ENCODE measurements around the gene MAOA.

The MAOA gene

DNA sequence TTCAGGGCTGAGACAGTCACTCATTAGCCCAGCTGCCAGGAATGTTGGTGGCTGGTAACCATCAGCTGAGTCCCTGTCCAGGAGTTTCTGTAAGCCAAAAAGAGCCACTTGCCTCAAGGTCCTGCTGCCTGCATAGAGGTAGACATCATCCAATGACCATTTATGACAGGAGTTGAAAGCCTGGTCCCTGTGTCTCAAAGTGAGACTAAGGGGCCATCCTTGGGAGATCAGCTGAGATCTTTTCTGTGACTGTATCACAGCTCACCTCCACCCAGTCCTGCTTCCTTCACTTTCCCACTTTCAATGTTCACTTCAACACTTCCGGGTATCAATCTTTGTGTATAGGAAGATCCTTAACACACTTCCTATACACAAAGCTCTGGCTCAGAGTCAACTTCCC is 28.4 kb upstream of the MAOA start:
- Histone ChIP-seq H3K4me3 (ENCODE audit: low read depth, low read length) (no peak overlapping the region), H3K27ac (no peak overlapping the region), H3K9me3 (ENCODE audit: severe bottlenecking) (no peaks in the 10 kb centered on the region), H3K36me3 (no peaks in the 10 kb centered on the region), H3K27me3 (ENCODE audit: insufficient read depth, low read depth, severe bottlenecking) (no peaks in the 10 kb centered on the region)
- DNase-seq, result no peak
- TF ChIP-seq, protein P1, sequence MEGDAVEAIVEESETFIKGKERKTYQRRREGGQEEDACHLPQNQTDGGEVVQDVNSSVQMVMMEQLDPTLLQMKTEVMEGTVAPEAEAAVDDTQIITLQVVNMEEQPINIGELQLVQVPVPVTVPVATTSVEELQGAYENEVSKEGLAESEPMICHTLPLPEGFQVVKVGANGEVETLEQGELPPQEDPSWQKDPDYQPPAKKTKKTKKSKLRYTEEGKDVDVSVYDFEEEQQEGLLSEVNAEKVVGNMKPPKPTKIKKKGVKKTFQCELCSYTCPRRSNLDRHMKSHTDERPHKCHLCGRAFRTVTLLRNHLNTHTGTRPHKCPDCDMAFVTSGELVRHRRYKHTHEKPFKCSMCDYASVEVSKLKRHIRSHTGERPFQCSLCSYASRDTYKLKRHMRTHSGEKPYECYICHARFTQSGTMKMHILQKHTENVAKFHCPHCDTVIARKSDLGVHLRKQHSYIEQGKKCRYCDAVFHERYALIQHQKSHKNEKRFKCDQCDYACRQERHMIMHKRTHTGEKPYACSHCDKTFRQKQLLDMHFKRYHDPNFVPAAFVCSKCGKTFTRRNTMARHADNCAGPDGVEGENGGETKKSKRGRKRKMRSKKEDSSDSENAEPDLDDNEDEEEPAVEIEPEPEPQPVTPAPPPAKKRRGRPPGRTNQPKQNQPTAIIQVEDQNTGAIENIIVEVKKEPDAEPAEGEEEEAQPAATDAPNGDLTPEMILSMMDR (IDR thresholded peaks at IDR 0.05; ENCODE audit: low read depth, low read length), result no peak

DNA sequence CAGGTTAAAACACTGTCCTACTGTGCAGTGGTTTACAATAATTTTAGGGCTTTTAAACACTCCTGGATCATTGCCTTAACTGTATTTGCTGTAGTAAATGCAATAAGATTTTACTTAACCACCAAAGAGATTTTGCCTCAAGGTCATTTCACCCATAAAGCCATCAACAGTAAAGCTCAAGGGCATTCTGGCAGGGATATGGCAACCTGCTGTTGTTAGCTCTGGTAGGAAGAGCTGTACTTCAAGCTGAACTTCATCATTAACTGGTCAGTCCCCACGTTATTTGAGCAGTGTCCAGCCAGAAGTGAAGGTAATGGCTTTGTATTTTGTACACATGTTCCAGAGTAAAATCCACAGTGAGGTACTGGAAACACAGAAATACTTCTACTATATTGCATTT is 26.9 kb upstream of the MAOA start:
- Histone ChIP-seq H3K4me3 (ENCODE audit: low read depth, low read length) (no peak overlapping the region), H3K27ac (no peak overlapping the region), H3K36me3 (no peaks in the 10 kb centered on the region), H3K27me3 (ENCODE audit: insufficient read depth, low read depth, severe bottlenecking) (no peaks in the 10 kb centered on the region), H3K9me3 (ENCODE audit: severe bottlenecking) (no peaks in the 10 kb centered on the region)
- TF ChIP-seq, protein P1 (IDR thresholded peaks at IDR 0.05; ENCODE audit: low read depth, low read length), result no peak
- no peak for DNase-seq

DNA sequence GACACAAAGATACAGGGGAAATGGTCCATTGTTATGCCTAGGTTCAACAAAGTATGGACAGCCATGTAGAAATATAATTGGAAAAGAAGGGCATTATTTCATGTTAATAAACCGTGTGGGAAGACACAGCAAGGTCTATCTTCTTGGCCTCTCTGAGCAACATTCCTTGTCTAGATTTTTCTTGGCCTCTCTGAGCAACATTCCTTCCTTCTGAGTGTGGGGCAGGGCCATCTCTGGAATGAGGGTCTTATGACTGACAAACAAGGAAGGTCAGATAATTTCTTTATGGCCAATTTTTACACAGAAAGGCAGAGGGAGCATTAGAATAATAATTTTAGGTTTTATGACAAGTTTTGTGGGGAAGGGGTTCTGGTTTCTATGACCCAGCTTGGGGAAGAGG is 24.3 kb upstream of the MAOA start:
- no peak for DNase-seq

DNA sequence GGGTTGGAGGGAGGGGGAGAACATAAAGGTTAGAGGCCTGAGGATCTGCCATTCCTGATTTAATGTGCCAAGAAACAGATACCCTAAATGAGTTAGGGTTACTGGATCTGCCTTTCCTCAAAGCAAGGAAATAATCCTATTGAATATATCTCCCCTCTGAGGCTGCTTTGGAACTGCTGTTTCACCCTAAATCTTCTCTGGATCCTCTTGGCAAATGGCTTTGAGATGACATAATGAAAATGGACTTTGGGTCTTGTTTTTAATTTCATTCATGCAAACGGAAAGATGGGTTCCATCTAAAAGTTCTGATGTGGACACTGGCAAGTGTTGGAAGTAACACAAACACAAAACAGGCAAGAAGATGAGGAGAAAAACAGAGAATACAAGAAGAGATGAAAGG is 23.0 kb upstream of the MAOA start:
- DNase-seq, result no peak
- no peak overlapping the region for H3K27ac ChIP-seq
- TF ChIP-seq, protein P1 (IDR thresholded peaks at IDR 0.05; ENCODE audit: low read depth, low read length), result no peak
- H3K27me3 ChIP-seq (ENCODE audit: insufficient read depth, low read depth, severe bottlenecking), result no peaks in the 10 kb centered on the region
- H3K36me3 ChIP-seq, result no peaks in the 10 kb centered on the region
- no peak overlapping the region for H3K4me3 ChIP-seq (ENCODE audit: low read depth, low read length)
- no peaks in the 10 kb centered on the region for H3K9me3 ChIP-seq (ENCODE audit: severe bottlenecking)

More for the DNA sequence above, 24.3 kb upstream of the MAOA start:
- H3K4me3 ChIP-seq (ENCODE audit: low read depth, low read length), result no peak overlapping the region
- H3K27me3 ChIP-seq (ENCODE audit: insufficient read depth, low read depth, severe bottlenecking), result no peaks in the 10 kb centered on the region
- no peak overlapping the region for H3K27ac ChIP-seq
- TF ChIP-seq, protein P1 (IDR thresholded peaks at IDR 0.05; ENCODE audit: low read depth, low read length), result no peak
- no peaks in the 10 kb centered on the region for H3K9me3 ChIP-seq (ENCODE audit: severe bottlenecking)
- no peaks in the 10 kb centered on the region for H3K36me3 ChIP-seq

DNA sequence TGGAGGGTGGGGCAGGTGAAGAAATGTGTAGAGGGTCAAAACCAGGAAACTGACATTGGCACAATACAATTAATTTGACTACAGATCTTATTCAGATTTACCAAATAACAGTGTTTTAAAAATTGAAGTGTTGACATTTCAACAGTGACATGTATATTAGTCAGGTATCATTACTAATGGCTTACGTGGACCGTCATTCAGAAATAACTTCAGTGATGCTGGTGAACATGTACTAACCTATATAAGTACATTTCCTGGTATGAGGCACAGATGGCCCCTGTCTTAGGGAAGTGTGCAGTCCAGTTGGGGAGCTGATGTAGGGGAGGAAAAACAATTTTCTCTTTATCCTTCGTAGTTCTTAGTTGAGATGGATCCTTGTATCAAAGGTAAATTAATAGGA is 22.3 kb upstream of the MAOA start:
- Histone ChIP-seq H3K4me3 (ENCODE audit: low read depth, low read length) (no peak overlapping the region), H3K36me3 (no peaks in the 10 kb centered on the region), H3K27me3 (ENCODE audit: insufficient read depth, low read depth, severe bottlenecking) (no peaks in the 10 kb centered on the region), H3K9me3 (ENCODE audit: severe bottlenecking) (no peaks in the 10 kb centered on the region), H3K27ac (no peak overlapping the region)
- no peak for DNase-seq
- TF ChIP-seq, protein P1 (IDR thresholded peaks at IDR 0.05; ENCODE audit: low read depth, low read length), result no peak

DNA sequence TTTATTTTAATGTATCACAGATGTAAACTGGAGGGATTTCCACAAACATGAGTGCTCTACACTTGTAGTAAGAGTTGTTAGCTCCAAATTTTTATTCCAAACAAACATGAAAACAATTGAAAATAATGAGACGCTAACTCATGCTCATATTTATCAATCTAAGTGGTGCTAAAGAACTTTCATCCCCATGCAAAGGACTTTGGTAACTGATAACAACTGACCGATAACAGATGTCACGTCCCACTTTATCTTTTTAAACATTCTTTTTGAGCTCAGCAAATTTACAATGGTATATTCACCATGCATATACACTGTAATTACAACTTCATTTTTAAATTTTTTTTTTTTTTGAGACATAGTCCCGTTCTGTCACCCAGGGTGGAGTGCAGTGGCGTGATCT is 15.6 kb upstream of the MAOA start:
- DNase-seq, result no peak
- TF ChIP-seq, protein P1 (IDR thresholded peaks at IDR 0.05; ENCODE audit: low read depth, low read length), result no peak
- H3K9me3 ChIP-seq (ENCODE audit: severe bottlenecking), result no peaks in the 10 kb centered on the region
- H3K27me3 ChIP-seq (ENCODE audit: insufficient read depth, low read depth, severe bottlenecking), result peaks cover 4% of the 10 kb centered on the region
- H3K4me3 ChIP-seq (ENCODE audit: low read depth, low read length), result no peak overlapping the region
- H3K36me3 ChIP-seq, result no peaks in the 10 kb centered on the region
- no peak overlapping the region for H3K27ac ChIP-seq
